ENCODE measurements around the gene LPCAT1.

GRCh38 chr5:1507014-1507375, 16.8 kb downstream of the LPCAT1 start:
- TF ChIP-seq EZH2phosphoT487 (IDR thresholded peaks at IDR 0.05; ENCODE audit: insufficient read depth, low read depth) (no peak), EZH2 (IDR thresholded peaks at IDR 0.05; ENCODE audit: insufficient read depth, poor library complexity, severe bottlenecking) (no peak)
